Brain microvascular endothelial cell (primary cell): ENCODE measurements around the gene P3R3URF.

ENCODE experiments used
- DNase-seq: peaks from one replicate; pipeline ENCODE4 v3.0.0-alpha.2; 2020
- H3K27ac ChIP-seq: fragments of 250-450 bp; sonication (Bioruptor Pico); 2 replicates; pipeline ENCODE4 v1.5.1; 2020; ENCODE audit warnings: mild to moderate bottlenecking, moderate library complexity
- H3K27me3 ChIP-seq: fragments of 250-450 bp; sonication (Bioruptor Pico); replicated peaks from 2 replicates; pipeline ENCODE4 v1.5.1; 2020; ENCODE audit warnings: mild to moderate bottlenecking
- H3K36me3 ChIP-seq: fragments of 250-450 bp; sonication (Bioruptor Pico); replicated peaks from 2 replicates; pipeline ENCODE4 v1.5.1; 2020; ENCODE audit warnings: mild to moderate bottlenecking
- H3K4me3 ChIP-seq: 2 replicates; pipeline ENCODE4 v1.5.1; 2011; ENCODE audit warnings: low read depth, mild to moderate bottlenecking, control low read depth, low read length, moderate library complexity
- in situ Hi-C: cut with HindIII; loops from 2 replicates; pipeline ENCODE4 v1.10.0; 2017; ENCODE audit warnings: low sequenced_read_pairs, low pct_ligation_motif_present
- TF ChIP-seq, protein P1 (sequence below): IDR thresholded peaks from 2 replicates; pipeline ENCODE4 v1.5.1; 2011; ENCODE audit warnings: low read depth, mild to moderate bottlenecking, moderate library complexity, low read length, control low read depth, inconsistent platforms; ENCODE audit errors: missing control alignments

P3R3URF gene

GRCh38 chr1:46131712-46132528 lies 44.4 kb downstream of the P3R3URF start:
- Histone ChIP-seq H3K36me3 (no peaks in the 10 kb centered on the region), H3K4me3 (peak overlapping the region; percentile 72), H3K27ac (peak overlapping the region; percentile 99), H3K27me3 (no peaks in the 10 kb centered on the region)
- TF ChIP-seq, protein P1, sequence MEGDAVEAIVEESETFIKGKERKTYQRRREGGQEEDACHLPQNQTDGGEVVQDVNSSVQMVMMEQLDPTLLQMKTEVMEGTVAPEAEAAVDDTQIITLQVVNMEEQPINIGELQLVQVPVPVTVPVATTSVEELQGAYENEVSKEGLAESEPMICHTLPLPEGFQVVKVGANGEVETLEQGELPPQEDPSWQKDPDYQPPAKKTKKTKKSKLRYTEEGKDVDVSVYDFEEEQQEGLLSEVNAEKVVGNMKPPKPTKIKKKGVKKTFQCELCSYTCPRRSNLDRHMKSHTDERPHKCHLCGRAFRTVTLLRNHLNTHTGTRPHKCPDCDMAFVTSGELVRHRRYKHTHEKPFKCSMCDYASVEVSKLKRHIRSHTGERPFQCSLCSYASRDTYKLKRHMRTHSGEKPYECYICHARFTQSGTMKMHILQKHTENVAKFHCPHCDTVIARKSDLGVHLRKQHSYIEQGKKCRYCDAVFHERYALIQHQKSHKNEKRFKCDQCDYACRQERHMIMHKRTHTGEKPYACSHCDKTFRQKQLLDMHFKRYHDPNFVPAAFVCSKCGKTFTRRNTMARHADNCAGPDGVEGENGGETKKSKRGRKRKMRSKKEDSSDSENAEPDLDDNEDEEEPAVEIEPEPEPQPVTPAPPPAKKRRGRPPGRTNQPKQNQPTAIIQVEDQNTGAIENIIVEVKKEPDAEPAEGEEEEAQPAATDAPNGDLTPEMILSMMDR = no peak
- in situ Hi-C loops = no loop called here
- DNase-seq = peak; percentile 22

DNA sequence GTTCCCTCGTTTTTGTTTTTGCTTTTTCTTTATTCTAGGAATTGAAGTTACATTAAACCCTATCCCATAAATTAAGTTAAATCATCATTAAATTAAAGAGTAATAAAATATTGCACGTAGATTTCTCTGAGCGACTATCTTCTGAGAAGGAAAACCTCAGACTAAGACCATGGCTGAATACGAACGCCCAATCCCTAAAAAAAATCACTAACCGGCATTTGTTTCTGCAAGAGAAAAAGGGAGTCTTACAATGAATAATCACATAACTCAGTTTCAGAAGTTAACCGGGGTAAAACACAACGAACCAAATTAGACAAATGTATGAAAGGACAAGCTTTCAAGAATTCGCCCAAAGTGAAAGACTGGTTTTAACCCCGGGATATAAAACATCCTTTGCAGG lies 45.2 kb downstream of the P3R3URF start:
- Histone ChIP-seq H3K36me3 (no peaks in the 10 kb centered on the region), H3K4me3 (peak overlapping the region; percentile 72), H3K27ac (no peak overlapping the region), H3K27me3 (no peaks in the 10 kb centered on the region)
- TF ChIP-seq, protein P1 = no peak
- no peak for DNase-seq
- in situ Hi-C loops = no loop called here

DNA sequence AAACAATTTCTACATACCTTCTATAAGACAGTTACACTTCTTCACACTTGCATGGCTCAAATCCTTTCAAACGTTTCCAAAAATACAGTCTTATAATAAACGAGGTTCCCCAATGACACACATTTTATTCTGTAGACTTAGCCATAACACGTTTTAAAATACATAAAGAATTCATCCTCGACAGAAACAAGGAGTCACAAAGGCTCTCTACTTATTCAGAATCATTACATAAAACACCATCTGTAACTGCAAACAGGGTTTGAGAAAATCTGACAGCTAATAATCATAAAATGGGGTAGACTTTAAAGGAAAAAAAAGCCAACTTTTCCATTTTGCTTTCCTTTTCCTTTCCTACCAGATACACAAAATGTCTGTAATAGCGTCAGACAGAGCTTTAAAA lies 45.7 kb downstream of the P3R3URF start:
- TF ChIP-seq, protein P1 = no peak
- H3K27me3 ChIP-seq = no peaks in the 10 kb centered on the region
- in situ Hi-C loops = no loop called here
- H3K36me3 ChIP-seq = no peaks in the 10 kb centered on the region
- DNase-seq = no peak
- no peak overlapping the region for H3K27ac ChIP-seq
- H3K4me3 ChIP-seq = peak overlapping the region; percentile 72

- Histone ChIP-seq H3K27me3 (no peaks in the 10 kb centered on the region), H3K27ac (no peak overlapping the region), H3K4me3 (peak overlapping the region; percentile 72), H3K36me3 (no peaks in the 10 kb centered on the region)
- in situ Hi-C loops = no loop called here
- TF ChIP-seq, protein P1 = no peak
- DNase-seq = no peak
Measured at GRCh38 chr1:46130121-46130520, 46.2 kb downstream of the P3R3URF start.

GRCh38 chr1:46128344-46128743 lies 47.9 kb downstream of the P3R3URF start:
- H3K27me3 ChIP-seq = no peaks in the 10 kb centered on the region
- TF ChIP-seq, protein P1 = no peak
- H3K36me3 ChIP-seq = no peaks in the 10 kb centered on the region
- no peak for DNase-seq
- no peak overlapping the region for H3K27ac ChIP-seq
- in situ Hi-C loops = no loop called here
- no peak overlapping the region for H3K4me3 ChIP-seq
